GM12878 (cell line): ENCODE results near the gene DEPDC1B. TPM values are rescaled to one million over a fixed set of nuclear protein-coding genes. Genes with fewer than 3 reads are reported as not detected.

Source experiments
- BCLAF1 ChIP-seq: fragments of 450-650 bp; IDR thresholded peaks from 2 replicates; pipeline ENCODE4 v1.6.1; 2017; ENCODE audit warnings: antibody characterized with exemption, mild to moderate bottlenecking, moderate library complexity
- DPF2 ChIP-seq: fragments of 450-650 bp; IDR thresholded peaks from 2 replicates; pipeline ENCODE4 v1.6.1; 2017; ENCODE audit warnings: mild to moderate bottlenecking
- ETV6 ChIP-seq, 2 experiments: fragments of 450-650 bp in 1 of 2; IDR thresholded peaks in 1 of 2; conservative IDR thresholded peaks in 1 of 2; 2 replicates each; pipeline ENCODE4 v1.6.1; 2014; ENCODE audit warnings: antibody characterized with exemption in 1 of 2, borderline replicate concordance in 1 of 2, low read depth in 1 of 2, mild to moderate bottlenecking in 1 of 2, moderate library complexity in 1 of 2
- FOXM1 ChIP-seq: IDR thresholded peaks from 2 replicates; pipeline ENCODE4 v1.6.1; 2012; ENCODE audit warnings: low read depth, mild to moderate bottlenecking, inconsistent platforms, low read length, moderate library complexity
- IKZF1 ChIP-seq: fragments of 450-650 bp; conservative IDR thresholded peaks from 2 replicates; pipeline ENCODE4 v1.6.1; 2017; ENCODE audit warnings: antibody characterized with exemption, mild to moderate bottlenecking
- MAX ChIP-seq: IDR thresholded peaks from 2 replicates; pipeline ENCODE4 v1.6.1; 2012; ENCODE audit warnings: low read depth, low read length, improper control_type of control experiment
- POU2F2 ChIP-seq: IDR thresholded peaks from 3 replicates; pipeline ENCODE4 v1.6.1; 2011; ENCODE audit warnings: low read depth, mild to moderate bottlenecking, low read length, borderline replicate concordance
- RB1 ChIP-seq: fragments of 450-650 bp; formaldehyde crosslinking; IDR thresholded peaks from 2 replicates; pipeline ENCODE4 v1.6.1; 2017; ENCODE audit warnings: mild to moderate bottlenecking, borderline replicate concordance
- REST ChIP-seq: IDR thresholded peaks from 2 replicates; pipeline ENCODE4 v1.6.1; 2012; ENCODE audit warnings: mild to moderate bottlenecking, low read depth, low read length
- SKIL ChIP-seq: fragments of 450-650 bp; IDR thresholded peaks from 2 replicates; pipeline ENCODE4 v1.6.1; 2017; ENCODE audit warnings: mild to moderate bottlenecking, low read depth, inconsistent platforms; ENCODE audit not compliant: poor library complexity, severe bottlenecking
- SMAD5 ChIP-seq: IDR thresholded peaks from 2 replicates; pipeline ENCODE4 v1.6.1; 2016; ENCODE audit warnings: antibody characterized with exemption, low read depth
- SMARCA5 ChIP-seq: fragments of 450-650 bp; IDR thresholded peaks from 2 replicates; pipeline ENCODE4 v1.6.1; 2017; ENCODE audit warnings: mild to moderate bottlenecking
- TARDBP ChIP-seq: IDR thresholded peaks from 2 replicates; pipeline ENCODE4 v1.6.1; 2016; ENCODE audit warnings: borderline replicate concordance
- TCF12 ChIP-seq: IDR thresholded peaks from 2 replicates; pipeline ENCODE4 v1.6.1; 2011; ENCODE audit warnings: low read depth, mild to moderate bottlenecking, low read length
- YY1 ChIP-seq: IDR thresholded peaks from 2 replicates; pipeline ENCODE4 v1.6.1; 2011; ENCODE audit warnings: low read depth, mild to moderate bottlenecking, low read length
- ZBTB11 ChIP-seq: fragments of 450-650 bp; formaldehyde crosslinking; IDR thresholded peaks from 2 replicates; pipeline ENCODE4 v1.5.0; 2022; ENCODE audit warnings: mild to moderate bottlenecking, missing genetic modification characterization
- ZZZ3 ChIP-seq: IDR thresholded peaks from 2 replicates; pipeline ENCODE4 v1.6.1; 2011; ENCODE audit warnings: low read depth; ENCODE audit not compliant: control insufficient read depth, insufficient read length
- polyA plus RNA-seq, 11 experiments: library from polyadenylated mRNA; depleted of rRNA in 4 of 11; unstranded in 6 of 11; stranded (reverse) in 5 of 11; fragments of >200 nt; fragmentation: Nextera tagmentation in 4 of 11; fragmentation: Illumina TruSeq in 1 of 11; extraction: Ambion mirVana in 4 of 11; extraction: Trizol in 1 of 11; gene quantifications; 1 replicate in 1 of 11; 2 replicates in 10 of 11; pipeline versions ENCODE4 v1.2.1 to v1.2.3, GENCODE V29; 2011 to 2016; ENCODE audit warnings: inconsistent platforms in 2 of 11, missing spikeins in 2 of 11, low read depth in 1 of 11
- total RNA-seq, 4 experiments: library from RNA; depleted of rRNA in 3 of 4; stranded (reverse); fragments of >200 nt in 3 of 4; fragmentation: Illumina TruSeq in 1 of 4; extraction: Trizol in 1 of 4; gene quantifications; 2 replicates each; pipeline versions ENCODE4 v1.2.1 to v1.2.3, GENCODE V29; 2013 to 2021

Gene DEPDC1B
- total and polyA plus RNA-seq, 10 of the 15 experiments (the other 5 are each of a cell fraction or from before 2014, with no cell fraction given) = 29.7 to 56.5 (median 35.5) TPM

- TF ChIP-seq BCLAF1 = no peak
- no peak for TF ChIP-seq YY1
- TF ChIP-seq TCF12 = peak; percentile 84
- no peak for TF ChIP-seq SMARCA5
- TF ChIP-seq POU2F2 = 0 out of 3 replicates have a peak, but pooled peaks have one; percentile 40
- TF ChIP-seq TARDBP = no peak
- TF ChIP-seq SMAD5 = no peak
- TF ChIP-seq IKZF1 = peak; percentile 63
- peak; percentile 19 for TF ChIP-seq SKIL
- no peak for TF ChIP-seq DPF2
- TF ChIP-seq ZZZ3 = no peak
- TF ChIP-seq FOXM1 = peak; percentile 83; the same call in 1 of the 2 replicates
- no peak for TF ChIP-seq MAX
- no peak for TF ChIP-seq RB1
- TF ChIP-seq ZBTB11 (CRISPR knock-in tag) = no peak
- TF ChIP-seq REST = no peak
- TF ChIP-seq ETV6 (conservative IDR thresholded peaks at IDR 0.05 in 1 of 2, IDR thresholded peaks at IDR 0.05 in 1 of 2; ENCODE audit: borderline replicate concordance in 1 of 2, low read depth in 1 of 2) = peak in 1 of 2 experiments; percentile 74; a peak in 2 of 4 replicates
Observed at GRCh38 chr5:60597572-60598320, 102.2 kb downstream of the DEPDC1B start (continued).
